Endothelial cell of umbilical vein (primary cell): ENCODE data around the gene NFATC2. TPM values are rescaled to one million over a fixed set of nuclear protein-coding genes. Genes with fewer than 3 reads are reported as not detected.

ENCODE experiments used
- BruUV-seq: library from RNA; stranded (reverse); fragments of 400-500 nt; replicated peaks from 2 replicates; lab custom pipeline; 2021; lab: Mats Ljungman, UMichigan
- CTCF ChIA-PET: fragments of 300-600, 350-600 bp; sonication (Branson Sonifier 250); formaldehyde crosslinking; loops from one replicate; lab custom pipeline; 2021; ENCODE audit warnings: antibody characterized with exemption, inconsistent platforms; lab: Charles Lee
- POLR2A ChIA-PET: fragments of 300-600, 350-600 bp; sonication (Branson Sonifier 250); formaldehyde crosslinking; loops from one replicate; lab custom pipeline; 2021; ENCODE audit warnings: antibody characterized with exemption, inconsistent platforms; lab: Charles Lee
- DNase-seq: peaks from one replicate; pipeline ENCODE4 v3.0.0-alpha.2; 2011; ENCODE audit warnings: low read depth, low spot score
- FAIRE-seq: peaks from 2 replicates; lab custom pipeline; 2011; peaks lifted over from hg19 to GRCh38; lab: Jason Lieb, UNC
- H2AFZ ChIP-seq: 2 replicates; pipeline ENCODE4 v1.6.0; 2012; ENCODE audit warnings: low read depth, low read length, control low read depth, inconsistent platforms
- H3K27ac ChIP-seq: 2 replicates; pipeline ENCODE4 v1.5.1; 2011; ENCODE audit warnings: low read depth, mild to moderate bottlenecking, control low read depth, low read length, moderate library complexity; ENCODE audit not compliant: insufficient read depth
- H3K27me3 ChIP-seq, 2 experiments: 2 replicates each; pipeline versions ENCODE4 v1.6.0 to v1.6.1; 2011; ENCODE audit warnings: low read length in 2 of 2, mixed read lengths in 1 of 2; ENCODE audit not compliant: control insufficient read depth in 2 of 2, insufficient read depth in 2 of 2
- H3K36me3 ChIP-seq, 2 experiments: 2 replicates in 1 of 2; 3 replicates in 1 of 2; pipeline ENCODE4 v1.5.1; 2011; ENCODE audit warnings: low read length in 2 of 2, mild to moderate bottlenecking in 1 of 2, moderate library complexity in 1 of 2; ENCODE audit not compliant: control insufficient read depth in 2 of 2, insufficient read depth in 2 of 2; ENCODE audit errors: extremely low read depth in 1 of 2
- H3K4me1 ChIP-seq: 3 replicates; pipeline ENCODE4 v1.5.1; 2011; ENCODE audit warnings: mild to moderate bottlenecking, low read length; ENCODE audit not compliant: control insufficient read depth, insufficient read depth; ENCODE audit errors: extremely low read depth
- H3K4me2 ChIP-seq: 2 replicates; pipeline ENCODE4 v1.6.1; 2011; ENCODE audit warnings: low read length, control low read depth, mixed read lengths; ENCODE audit not compliant: insufficient read depth
- H3K4me3 ChIP-seq, 3 experiments: fragments of 200-600 bp in 1 of 3; sonication (generic), shearing (Covaris generic) in 1 of 3; replicated peaks in 1 of 3; 2 replicates each; pipeline ENCODE4 v1.5.1; 2011 to 2016; ENCODE audit warnings: control low read depth in 3 of 3, low read length in 3 of 3, mild to moderate bottlenecking in 2 of 3, inconsistent platforms in 1 of 3, low read depth in 1 of 3, moderate library complexity in 1 of 3; ENCODE audit not compliant: insufficient read depth in 1 of 3
- H3K79me2 ChIP-seq: 2 replicates; pipeline ENCODE4 v1.6.0; 2012; ENCODE audit warnings: low read length, inconsistent platforms; ENCODE audit not compliant: control insufficient read depth, insufficient read depth
- H3K9ac ChIP-seq: replicated peaks from 2 replicates; pipeline ENCODE3; 2011; ENCODE audit warnings: low read length, control low read depth; ENCODE audit not compliant: insufficient read depth; ENCODE audit errors: extremely low read depth
- H3K9me1 ChIP-seq: replicated peaks from 3 replicates; pipeline ENCODE4 v1.6.0; 2011; ENCODE audit warnings: mild to moderate bottlenecking, low read length; ENCODE audit not compliant: control insufficient read depth, insufficient read depth; ENCODE audit errors: extremely low read depth
- H3K9me3 ChIP-seq: replicated peaks from 2 replicates; pipeline ENCODE4 v1.5.1; 2012; ENCODE audit warnings: low read length, inconsistent platforms; ENCODE audit not compliant: control insufficient read depth, insufficient read depth
- H4K20me1 ChIP-seq: replicated peaks from 2 replicates; pipeline ENCODE3; 2011; ENCODE audit warnings: mild to moderate bottlenecking, low read length; ENCODE audit not compliant: control insufficient read depth, insufficient read depth; ENCODE audit errors: extremely low read depth
- EZH2 ChIP-seq: IDR thresholded peaks from 2 replicates; pipeline ENCODE4 v1.6.1; 2012; ENCODE audit warnings: borderline replicate concordance, low read depth, mild to moderate bottlenecking, moderate library complexity, low read length, inconsistent platforms; ENCODE audit not compliant: severe bottlenecking
- FOS ChIP-seq: IDR thresholded peaks from 2 replicates; pipeline ENCODE4 v1.6.1; 2011; ENCODE audit warnings: mild to moderate bottlenecking, low read length, moderate library complexity, borderline replicate concordance; ENCODE audit not compliant: insufficient read depth
- GATA2 ChIP-seq: IDR thresholded peaks from 2 replicates; pipeline ENCODE4 v1.7.0; 2011; ENCODE audit warnings: low read depth, mild to moderate bottlenecking, moderate library complexity, mixed read lengths, low read length; ENCODE audit not compliant: insufficient read length, insufficient read depth
- JUN ChIP-seq: IDR thresholded peaks from 2 replicates; pipeline ENCODE4 v1.6.1; 2011; ENCODE audit warnings: borderline replicate concordance, low read depth; ENCODE audit not compliant: insufficient read length, insufficient read depth
- MAX ChIP-seq: IDR thresholded peaks from 2 replicates; pipeline ENCODE4 v1.6.1; 2011; ENCODE audit not compliant: insufficient read depth, insufficient read length
- MYC ChIP-seq: IDR thresholded peaks from one replicate; pipeline ENCODE4 v1.6.1; 2011; ENCODE audit warnings: mild to moderate bottlenecking, low read depth, low read length
- POLR2A ChIP-seq: IDR thresholded peaks from 2 replicates; pipeline ENCODE4 v1.6.1; 2012; ENCODE audit warnings: low read depth, mild to moderate bottlenecking, control low read depth, low read length
- POLR2AphosphoS5 ChIP-seq: IDR thresholded peaks from 2 replicates; pipeline ENCODE4 v1.6.1; 2012; ENCODE audit warnings: low read depth, mild to moderate bottlenecking, control low read depth, low read length, moderate library complexity; ENCODE audit not compliant: insufficient read depth
- dilution Hi-C: fragments of 300-500 bp; cut with MboI; formaldehyde crosslinking; loops from one replicate; pipeline ENCODE4 v1.15.0; 2019; ENCODE audit warnings: low sequenced_read_pairs; ENCODE audit not compliant: extremely low pct_ligation_motif_present
- intact Hi-C: fragments of 100-400 bp; cut with micrococcal nuclease; formaldehyde crosslinking; loops from one replicate; pipeline ENCODE4 v1.10.0; 2022
- polyA plus RNA-seq, 4 experiments: library from polyadenylated mRNA; depleted of rRNA in 3 of 4; stranded (reverse) in 3 of 4; unstranded in 1 of 4; fragments of >200 nt; gene quantifications; 2 replicates each; pipeline versions ENCODE4 v1.2.1 to v1.2.3, GENCODE V29; 2011 to 2012; ENCODE audit warnings: missing spikeins in 1 of 4
- total RNA-seq: library from RNA; stranded (reverse); gene quantifications from 2 replicates; pipeline ENCODE4 v1.2.3, GENCODE V29; 2021
- TF ChIP-seq, protein P1 (sequence below), 2 donors: IDR thresholded peaks; 1 replicate in 1 of 2; 2 replicates in 1 of 2; pipeline ENCODE4 v1.5.1; 2011; ENCODE audit warnings: low read length in 2 of 2, mild to moderate bottlenecking in 2 of 2, moderate library complexity in 2 of 2, control low read depth in 1 of 2, inconsistent platforms in 1 of 2, low read depth in 1 of 2; ENCODE audit not compliant: insufficient read depth in 1 of 2; ENCODE audit errors: extremely low read depth in 1 of 2

NFATC2 gene
- total and polyA plus RNA-seq, 2 donors (not counting 3 experiments of a cell fraction or from before 2014, with no cell fraction given): 3.1 to 13.0 TPM

DNA sequence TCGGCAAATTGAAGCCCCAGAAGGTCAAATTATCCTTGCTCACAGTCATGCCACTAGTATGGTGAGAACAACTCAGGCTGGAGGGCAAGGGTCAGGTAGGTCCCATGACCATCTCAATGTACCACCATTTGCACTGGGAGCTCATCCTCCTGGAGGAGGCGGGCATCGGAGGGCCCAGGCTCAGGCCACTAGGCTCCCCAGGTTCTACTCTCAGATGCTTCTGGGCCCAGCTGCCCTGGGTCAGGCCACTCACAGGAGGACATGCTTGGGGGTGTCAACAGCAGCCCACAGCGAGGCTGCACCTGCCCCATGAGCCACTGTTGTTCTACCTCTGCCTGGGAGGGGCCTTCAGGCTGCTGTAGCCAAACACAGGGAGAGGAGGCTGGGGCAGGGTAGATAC is 39.1 kb downstream of the NFATC2 start:
- DNase-seq (no peak), FAIRE-seq (no peak)
- H3K9me1 ChIP-seq: no peaks in the 10 kb centered on the region
- H3K4me1 ChIP-seq: no peaks in the 10 kb centered on the region
- ChIA-PET CTCF (interaction anchor here (1.1 kb wide), 1 partner anchor 11 kb away, joined by 3 read pairs; no protein-coding TSS in a partner anchor), POLR2A (no interaction called here)
- no peaks in the 10 kb centered on the region for H3K9me3 ChIP-seq
- H3K27ac ChIP-seq: no peak overlapping the region
- BruUV-seq: no TSS peak
- H4K20me1 ChIP-seq: no peaks in the 10 kb centered on the region
- H3K27me3 ChIP-seq: no peaks in the 10 kb centered on the region
- H3K36me3 ChIP-seq: no peaks in the 10 kb centered on the region
- H3K9ac ChIP-seq: no peak overlapping the region
- no peak for TF ChIP-seq MAX
- TF ChIP-seq EZH2: no peak
- TF ChIP-seq MYC: no peak
- no peaks in the 10 kb centered on the region for H3K79me2 ChIP-seq
- no peak overlapping the region for H2AFZ ChIP-seq
- H3K4me2 ChIP-seq: no peak overlapping the region
- dilution Hi-C loops: no loop called here
- no peak overlapping the region for H3K4me3 ChIP-seq
- intact Hi-C loops: no loop called here

DNA sequence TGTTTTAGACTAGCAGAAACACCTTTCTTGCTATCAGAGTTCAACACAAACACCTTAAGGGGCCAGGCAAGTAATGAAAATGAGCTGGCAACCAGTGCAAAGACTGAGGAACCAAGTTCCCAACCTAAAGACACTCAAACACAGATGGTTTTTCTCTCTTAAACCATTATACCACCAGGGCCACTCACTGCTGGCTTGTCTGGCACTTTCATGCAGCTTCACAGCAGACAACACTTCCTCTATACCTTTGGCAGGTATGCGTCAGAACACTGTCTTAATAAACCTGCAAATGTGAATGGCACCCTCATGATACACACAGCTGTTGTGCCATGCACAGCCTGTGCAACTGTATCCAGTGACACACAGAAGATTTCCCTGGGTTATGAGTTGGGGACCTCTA is 41.6 kb downstream of the NFATC2 start:
- intact Hi-C loops (no loop called here), dilution Hi-C loops (no loop called here)
- Histone ChIP-seq H3K9me1 (no peaks in the 10 kb centered on the region), H3K4me3 (no peak overlapping the region), H3K4me1 (peaks cover 12% of the 10 kb centered on the region), H2AFZ (no peak overlapping the region), H3K79me2 (no peaks in the 10 kb centered on the region), H3K9ac (no peak overlapping the region), H3K4me2 (no peak overlapping the region), H4K20me1 (no peaks in the 10 kb centered on the region), H3K9me3 (no peaks in the 10 kb centered on the region), H3K27ac (no peak overlapping the region), H3K36me3 (no peaks in the 10 kb centered on the region), H3K27me3 (no peaks in the 10 kb centered on the region)
- FAIRE-seq (no peak), DNase-seq (no peak)
- TF ChIP-seq, protein P1, sequence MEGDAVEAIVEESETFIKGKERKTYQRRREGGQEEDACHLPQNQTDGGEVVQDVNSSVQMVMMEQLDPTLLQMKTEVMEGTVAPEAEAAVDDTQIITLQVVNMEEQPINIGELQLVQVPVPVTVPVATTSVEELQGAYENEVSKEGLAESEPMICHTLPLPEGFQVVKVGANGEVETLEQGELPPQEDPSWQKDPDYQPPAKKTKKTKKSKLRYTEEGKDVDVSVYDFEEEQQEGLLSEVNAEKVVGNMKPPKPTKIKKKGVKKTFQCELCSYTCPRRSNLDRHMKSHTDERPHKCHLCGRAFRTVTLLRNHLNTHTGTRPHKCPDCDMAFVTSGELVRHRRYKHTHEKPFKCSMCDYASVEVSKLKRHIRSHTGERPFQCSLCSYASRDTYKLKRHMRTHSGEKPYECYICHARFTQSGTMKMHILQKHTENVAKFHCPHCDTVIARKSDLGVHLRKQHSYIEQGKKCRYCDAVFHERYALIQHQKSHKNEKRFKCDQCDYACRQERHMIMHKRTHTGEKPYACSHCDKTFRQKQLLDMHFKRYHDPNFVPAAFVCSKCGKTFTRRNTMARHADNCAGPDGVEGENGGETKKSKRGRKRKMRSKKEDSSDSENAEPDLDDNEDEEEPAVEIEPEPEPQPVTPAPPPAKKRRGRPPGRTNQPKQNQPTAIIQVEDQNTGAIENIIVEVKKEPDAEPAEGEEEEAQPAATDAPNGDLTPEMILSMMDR (IDR thresholded peaks at IDR 0.05; ENCODE audit: extremely low read depth in 1 of 2, insufficient read depth in 1 of 2, low read depth in 1 of 2, low read length in 2 of 2): no peak
- no peak for TF ChIP-seq POLR2AphosphoS5
- TF ChIP-seq EZH2: no peak
- no peak for TF ChIP-seq MAX
- no peak for TF ChIP-seq JUN
- TF ChIP-seq MYC: no peak
- no peak for TF ChIP-seq FOS
- no peak for TF ChIP-seq GATA2
- TF ChIP-seq POLR2A: no peak
- no TSS peak for BruUV-seq
- ChIA-PET CTCF (interaction anchor here (0.8 to 2.3 kb wide), 6 partner anchors 8 to 114 kb away, joined by 3 to 14 read pairs (median 3); no protein-coding TSS in a partner anchor), POLR2A (no interaction called here)
